NCI-H1417 (cell line): ENCODE measurements around the gene PPM1K.
"Not testable (repeated sequence)": the region's sequence is repeated elsewhere in the genome, so short reads cannot be mapped to it uniquely, and the experiment has no call there.

Experiments used
- DNase-seq, 3 experiments: peaks; one replicate each; lab custom pipeline; 2025; lab: John Stamatoyannopoulos, UW

PPM1K gene

DNA sequence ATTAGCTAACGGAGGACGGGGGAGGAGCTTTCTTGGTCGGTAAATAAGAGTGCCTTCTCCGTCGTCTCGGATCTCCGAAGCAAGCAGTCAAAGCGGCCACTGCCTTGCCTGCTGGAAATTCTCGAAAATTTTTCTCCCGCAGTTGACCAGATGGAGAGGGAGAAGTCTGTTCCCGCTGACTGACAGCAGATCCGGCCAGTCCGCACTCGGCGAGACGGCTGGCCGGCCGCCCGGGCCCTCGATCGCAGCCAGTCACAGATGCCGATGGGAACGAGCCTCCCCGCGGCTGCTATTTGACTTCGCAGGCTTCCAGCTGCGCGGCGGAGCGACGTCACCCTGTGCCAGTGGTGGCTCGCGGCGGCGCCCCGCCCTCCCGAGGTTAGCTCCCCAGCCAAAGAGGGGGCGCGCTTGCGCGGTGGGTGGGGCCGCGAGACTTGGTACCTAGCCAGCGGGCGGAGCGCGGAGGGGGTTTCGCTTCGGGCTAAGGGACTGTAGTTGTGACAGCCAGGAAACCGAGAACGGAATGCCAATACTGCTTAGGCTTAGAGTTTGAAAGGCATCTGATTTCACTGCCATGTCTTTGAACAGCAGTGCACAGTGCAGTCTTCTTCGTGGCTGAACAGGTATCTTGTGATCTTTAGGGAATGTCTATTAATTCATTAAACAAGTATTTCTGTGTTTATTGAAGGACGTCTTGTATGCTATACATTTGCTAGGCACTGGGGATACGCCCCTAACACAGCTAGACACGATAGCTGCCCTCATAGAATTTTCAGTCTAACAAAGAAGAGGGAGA, at the start of gene PPM1K:
Gene PPM1K, minus strand, starts transcription at position 123 of the 796 bp plus-strand sequence. CDS start 5,978 bp downstream, outside the sequence.
- peak; percentile 96 to 98 (median 98) for DNase-seq

- no peak for DNase-seq
These were observed 49.5 kb upstream of the PPM1K start for GRCh38 chr4:88333741-88334405.

GRCh38 chr4:88327665-88328064, 43.3 kb upstream of the PPM1K start:
- no peak for DNase-seq

- DNase-seq: no peak
These were observed 36.5 kb upstream of the PPM1K start for GRCh38 chr4:88320780-88321373.

DNA sequence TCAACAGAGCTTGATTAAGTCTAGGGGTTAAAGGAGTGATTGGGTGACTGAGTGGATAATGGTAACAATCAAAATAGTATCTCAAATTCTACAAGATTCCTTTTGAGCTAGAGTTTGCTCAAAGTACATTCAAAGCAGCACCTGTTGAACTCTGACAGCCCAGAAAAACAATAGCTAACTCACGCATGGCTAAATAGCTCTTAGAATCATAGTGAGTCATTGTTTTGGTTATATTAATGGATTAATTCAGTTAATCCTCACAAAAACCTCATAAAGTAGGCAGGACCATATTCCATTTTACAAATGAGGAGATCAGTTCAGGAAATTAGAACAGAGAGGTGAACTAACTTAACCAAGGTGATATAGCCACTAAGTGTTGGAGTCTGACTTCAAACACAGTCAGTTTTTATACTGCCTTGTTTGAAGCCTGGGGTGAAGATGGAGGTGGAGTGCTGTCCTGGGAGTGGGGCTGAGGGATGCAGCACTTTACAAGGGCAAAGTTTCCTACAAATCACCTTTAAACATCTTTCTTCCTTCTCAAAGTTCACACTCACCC, 35.9 kb upstream of the PPM1K start:
- DNase-seq: no peak

- peak in 1 of 3 experiments; percentile 8 for DNase-seq
These were observed 34.5 kb upstream of the PPM1K start for GRCh38 chr4:88318751-88319350.

DNA sequence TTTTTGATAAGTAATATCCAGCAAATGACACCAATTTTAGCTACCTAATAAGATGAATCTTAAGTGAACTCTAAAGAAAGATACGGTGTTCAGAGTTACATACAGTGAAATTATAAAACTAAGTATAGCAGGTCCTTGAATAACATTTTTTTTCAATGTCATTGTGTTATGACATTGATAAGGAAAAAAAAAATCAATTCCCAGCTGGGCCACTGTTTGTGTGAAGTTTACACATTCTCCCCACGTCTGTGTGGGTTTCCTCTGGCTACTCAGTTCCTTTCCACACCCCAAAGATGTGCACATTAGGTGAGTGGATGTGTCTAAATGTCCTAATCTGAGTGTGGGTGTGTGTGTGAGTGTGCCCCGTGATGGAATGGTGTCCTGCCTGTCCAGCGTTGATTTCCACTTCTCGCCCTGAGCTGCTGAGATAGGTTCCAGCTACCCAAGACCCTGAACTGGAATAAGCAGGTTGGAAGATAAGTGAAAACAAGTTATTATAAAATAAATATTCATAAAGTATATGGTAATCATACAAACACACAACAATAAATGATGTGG, 31.2 kb upstream of the PPM1K start:
- no peak for DNase-seq

GRCh38 chr4:88313088-88313624, 28.8 kb upstream of the PPM1K start:
- DNase-seq: not testable (repeated sequence)

DNA sequence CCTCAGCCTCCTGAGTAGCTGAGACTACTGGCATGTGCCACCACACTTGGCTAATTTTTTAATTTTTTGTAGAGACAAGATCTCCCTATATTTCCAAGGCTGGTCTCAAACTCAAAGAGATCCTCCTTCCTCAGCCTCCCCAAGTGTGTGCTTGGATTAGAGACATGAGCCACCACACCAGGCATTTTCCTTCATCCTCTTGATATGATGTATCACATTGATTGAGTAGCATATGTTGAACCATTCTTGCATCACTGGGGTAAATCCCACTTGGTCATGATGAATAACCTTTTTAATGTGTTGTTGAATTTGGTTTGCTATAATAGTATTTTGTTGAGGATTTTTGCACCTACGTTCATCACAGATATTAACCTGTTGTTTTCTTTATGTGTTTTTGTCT, 24.2 kb upstream of the PPM1K start:
- DNase-seq: no peak

- DNase-seq: no peak
These were observed 13.5 kb upstream of the PPM1K start for GRCh38 chr4:88297725-88298454.

GRCh38 chr4:88297212-88297516, 12.8 kb upstream of the PPM1K start:
- no peak for DNase-seq

DNA sequence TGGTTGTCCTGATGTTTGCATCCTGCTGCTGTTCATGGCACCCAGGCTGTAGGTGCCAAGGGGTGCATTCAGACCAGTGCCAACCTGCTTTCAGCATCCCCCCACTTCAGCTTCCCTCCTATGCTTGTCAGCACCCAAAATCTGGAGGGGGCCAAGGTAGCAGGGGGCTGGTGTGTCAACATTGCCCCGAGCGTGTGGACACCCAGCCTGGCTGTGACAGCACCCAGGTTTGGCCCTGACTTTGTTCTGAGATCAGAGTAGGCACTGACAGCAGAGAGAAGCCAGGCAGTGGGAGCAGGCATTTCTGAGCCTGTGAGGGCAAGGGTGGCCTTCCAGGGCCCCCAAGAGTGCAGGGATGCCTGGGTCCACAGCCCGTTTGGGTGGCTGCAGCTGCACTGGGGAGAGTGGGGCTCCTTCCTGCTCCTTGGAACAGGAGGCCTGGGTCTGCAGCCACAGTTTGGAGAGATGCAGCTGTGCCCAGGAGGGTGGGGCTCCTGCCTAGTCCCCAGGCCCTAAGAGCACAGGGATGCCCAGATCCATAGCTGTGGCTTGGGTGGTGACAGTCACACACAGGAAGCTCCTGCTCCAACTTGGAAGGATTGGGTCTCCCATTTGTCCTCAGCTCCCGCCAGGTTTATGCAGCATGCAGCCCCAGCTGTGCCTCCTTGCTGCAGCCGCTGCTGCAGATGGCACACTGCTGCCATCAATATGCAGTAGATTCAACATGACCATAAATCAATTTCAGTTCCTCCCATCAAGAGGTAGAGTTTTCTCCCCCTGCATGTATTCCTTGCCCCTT, 12.3 kb upstream of the PPM1K start:
- no peak for DNase-seq

GRCh38 chr4:88295656-88296055, 11.3 kb upstream of the PPM1K start:
- DNase-seq: no peak

DNA sequence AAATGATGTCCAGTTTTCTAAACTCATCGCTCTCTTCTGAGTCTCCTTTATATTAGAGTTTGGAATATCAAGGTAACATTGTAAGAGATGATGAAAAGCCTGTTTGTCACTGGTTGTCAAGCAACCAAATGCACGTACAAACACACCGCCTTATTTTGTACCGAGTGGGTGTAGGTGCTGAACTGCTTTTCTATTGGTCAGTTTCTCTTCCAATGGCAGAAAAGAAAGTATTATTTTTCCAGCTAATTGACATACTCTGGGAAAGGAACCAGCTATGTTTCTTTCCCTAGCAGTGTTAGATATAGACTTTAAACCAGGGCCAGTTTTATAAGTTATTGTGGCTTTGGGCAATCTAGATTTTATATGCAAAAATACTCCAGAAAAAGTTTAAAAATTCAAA, 6.6 kb upstream of the PPM1K start:
- DNase-seq: peak in 2 of 3 experiments; percentile 11 to 58

DNA sequence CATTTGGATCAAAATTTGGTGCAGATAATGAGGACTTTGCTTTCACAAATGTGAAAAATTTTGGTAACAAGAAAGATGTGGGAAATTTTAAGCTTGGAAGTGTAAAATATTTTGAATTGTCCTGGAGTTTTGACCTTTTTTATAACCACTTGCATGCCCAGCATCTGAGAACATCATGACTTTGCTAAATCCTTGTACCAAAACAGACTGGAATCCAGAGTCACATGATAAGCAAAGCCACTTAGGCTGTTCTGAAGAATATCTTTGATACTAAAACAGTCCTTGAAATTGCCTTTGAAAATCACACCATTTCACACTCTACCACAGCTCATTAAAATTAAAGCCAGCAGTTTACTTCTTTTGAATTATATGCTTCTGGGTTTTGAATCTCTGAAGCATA, 2.5 kb upstream of the PPM1K start:
- DNase-seq: no peak

- no peak for DNase-seq
These were observed 883 bp upstream of the PPM1K start for GRCh38 chr4:88285235-88285653.

DNA sequence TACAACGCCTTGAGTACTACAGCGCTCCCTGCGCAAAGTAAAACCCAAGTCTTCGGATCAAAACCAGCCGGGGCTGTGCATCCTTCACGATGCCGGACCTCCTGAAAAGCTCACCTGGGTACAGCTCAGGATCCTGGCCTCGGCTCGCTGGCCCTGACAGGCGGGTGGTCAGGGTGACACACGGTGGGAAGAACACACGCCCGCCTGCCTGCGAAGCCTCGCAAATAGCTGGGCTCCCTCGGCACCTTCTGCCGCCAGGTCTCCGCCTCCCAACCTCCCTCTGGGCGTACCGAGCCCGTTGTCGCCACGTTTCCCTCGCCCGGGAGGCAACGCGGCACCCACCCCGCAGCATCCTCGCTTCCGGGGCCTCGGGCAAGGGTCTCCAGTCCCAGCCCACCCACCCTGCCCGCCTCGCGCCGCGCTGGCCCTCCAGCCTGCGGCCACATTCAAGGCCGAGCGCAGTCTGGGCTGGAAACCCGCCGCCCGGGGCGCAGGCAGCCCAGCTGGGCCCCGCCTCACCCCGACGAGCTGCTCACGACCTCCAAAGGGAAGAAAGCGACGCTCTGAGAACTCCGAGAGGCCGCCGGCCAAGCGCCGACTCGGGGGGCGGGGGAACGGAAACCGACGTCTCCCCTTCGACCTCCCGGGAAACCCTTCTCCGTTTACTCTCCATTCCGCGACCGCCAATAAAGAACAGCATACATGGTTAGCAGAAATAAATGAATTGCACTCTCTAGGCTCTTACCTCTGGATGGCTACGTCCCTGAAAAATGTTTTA, 511 bp downstream of the PPM1K start:
- peak in 2 of 3 experiments; percentile 78 to 87 for DNase-seq

- no peak for DNase-seq
These were observed 4.0 kb downstream of the PPM1K start for GRCh38 chr4:88280228-88280795.

DNA sequence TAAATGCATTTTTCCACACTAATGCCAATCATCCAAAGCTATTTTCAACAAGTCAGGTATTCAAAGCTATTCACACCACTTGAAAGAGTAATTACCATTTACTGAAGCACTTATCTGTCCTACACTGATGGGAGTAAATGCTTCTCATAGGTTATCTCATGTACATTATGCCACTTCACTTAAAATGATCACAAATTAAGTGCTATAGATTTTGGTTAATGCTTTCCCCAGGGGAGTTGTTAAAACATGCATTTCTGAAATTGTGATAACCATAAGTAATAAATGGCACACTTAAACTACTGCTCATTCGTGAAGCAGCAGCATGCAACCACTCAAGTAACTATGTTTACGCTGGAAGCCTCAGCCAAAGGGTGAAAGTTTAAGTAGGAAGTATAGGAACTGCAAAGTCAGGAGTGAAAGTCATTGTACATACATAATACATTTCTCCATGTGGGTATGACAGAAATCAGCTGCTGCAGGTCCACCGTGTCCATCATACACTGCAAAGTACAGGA, 6.6 kb downstream of the PPM1K start:
- peak; percentile 13 to 97 (median 83) for DNase-seq
